Head of caudate nucleus (tissue), 42 donors: ENCODE data around the gene KCNK13.

Experiments
- DNase-seq, 42 donors: peaks; one replicate each; pipeline versions ENCODE4 v3.0.0 to v3.0.0-alpha.2; 2020 to 2021; ENCODE audit warnings: mixed read lengths in 7 of 42
- intact Hi-C: fragments of 100-400 bp; cut with DNase I; formaldehyde crosslinking; loops from one replicate; pipeline ENCODE4 v1.15.0; 2022

The KCNK13 gene

DNA sequence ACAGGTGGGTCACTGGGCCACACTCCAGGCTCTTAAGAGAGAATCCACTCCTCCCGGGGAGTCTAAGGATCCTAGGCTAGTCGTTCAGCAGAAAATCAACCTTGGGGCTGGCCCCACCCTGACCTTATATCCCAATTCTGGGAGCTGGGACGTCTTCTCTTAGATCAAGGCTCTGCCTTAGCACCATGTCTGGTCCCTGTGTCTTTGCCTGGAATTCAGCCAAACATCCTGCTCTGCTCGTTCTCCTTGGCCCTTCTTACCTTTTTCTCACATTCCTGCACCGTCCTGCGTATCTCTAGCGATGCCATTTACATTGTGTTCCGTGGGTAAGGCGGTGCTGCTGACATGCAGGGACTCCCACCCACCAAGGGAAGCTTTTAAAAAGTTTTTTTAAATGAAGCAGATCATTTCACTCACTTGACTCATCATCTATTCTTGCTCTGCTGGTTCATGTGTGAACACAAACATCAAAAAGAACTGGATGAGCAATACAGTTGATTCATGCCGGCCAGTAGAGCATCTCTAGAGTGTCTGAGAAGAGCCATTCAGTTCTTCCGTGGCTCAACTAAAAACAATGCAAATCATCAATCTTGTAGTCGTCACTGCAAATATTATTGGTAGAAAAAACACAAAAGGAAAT is 50.2 kb downstream of the KCNK13 start:
- peak in 17 of 42 donors; percentile 3 to 55 (median 22) for DNase-seq
- intact Hi-C loops, result no loop called here

DNA sequence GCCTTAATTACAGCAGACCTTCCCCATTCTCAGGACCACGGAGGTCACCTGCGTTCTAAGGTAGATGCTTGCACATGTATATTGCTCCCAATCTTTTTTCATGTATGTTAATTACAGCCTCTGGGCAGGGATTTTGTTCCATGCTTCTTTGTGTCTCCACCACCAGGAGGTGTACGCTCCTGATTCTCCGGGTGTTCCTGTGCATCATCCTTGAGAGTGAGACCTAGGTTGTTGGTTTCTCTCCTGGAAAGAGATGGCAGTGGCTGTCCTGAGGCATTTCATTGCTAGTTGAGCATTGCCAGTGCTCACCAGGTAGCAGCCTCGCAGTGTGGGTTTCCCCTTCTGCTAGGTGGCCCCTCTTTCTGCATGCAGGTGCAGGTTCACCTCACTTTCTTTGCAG is 52.8 kb downstream of the KCNK13 start:
- intact Hi-C loops, result no loop called here
- no peak for DNase-seq

- DNase-seq, result no peak
- intact Hi-C loops, result no loop called here
Measured at GRCh38 chr14:90115780-90116179, 54.0 kb downstream of the KCNK13 start.

GRCh38 chr14:90116444-90116843 is 54.6 kb downstream of the KCNK13 start:
- intact Hi-C loops, result no loop called here
- DNase-seq, result no peak

GRCh38 chr14:90118027-90118426 is 56.2 kb downstream of the KCNK13 start:
- intact Hi-C loops, result no loop called here
- no peak for DNase-seq

DNA sequence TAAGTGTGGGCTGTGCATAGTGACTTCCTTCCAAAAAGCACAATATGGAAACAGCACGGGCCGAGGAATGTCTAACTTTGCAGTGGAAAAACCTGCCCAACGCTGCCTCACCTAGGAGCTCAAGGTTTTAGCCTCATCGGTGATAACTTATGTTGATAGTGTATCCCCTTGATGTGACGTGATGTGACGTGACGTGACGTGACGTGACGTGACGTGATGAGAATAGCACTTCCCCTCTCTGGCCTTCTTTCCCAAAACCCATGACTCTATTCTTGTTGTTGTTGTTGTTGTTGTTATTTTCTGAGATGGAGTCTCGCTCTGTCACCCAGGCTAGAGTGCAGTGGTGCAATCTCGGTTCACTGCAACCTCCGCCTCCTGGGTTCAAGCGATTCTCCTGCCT is 64.5 kb downstream of the KCNK13 start:
- no peak for DNase-seq
- intact Hi-C loops, result no loop called here

GRCh38 chr14:90132821-90133570 is 71.2 kb downstream of the KCNK13 start:
- DNase-seq, result no peak
- intact Hi-C loops, result no loop called here

GRCh38 chr14:90136904-90137303 is 75.1 kb downstream of the KCNK13 start:
- DNase-seq, result no peak
- intact Hi-C loops, result no loop called here

- intact Hi-C loops, result no loop called here
- DNase-seq, result no peak
Measured at GRCh38 chr14:90137807-90138206, 76.0 kb downstream of the KCNK13 start.

- intact Hi-C loops, result no loop called here
- no peak for DNase-seq
Measured at GRCh38 chr14:90139199-90139598, 77.4 kb downstream of the KCNK13 start.

GRCh38 chr14:90140298-90140955 is 78.6 kb downstream of the KCNK13 start:
- intact Hi-C loops, result no loop called here

DNA sequence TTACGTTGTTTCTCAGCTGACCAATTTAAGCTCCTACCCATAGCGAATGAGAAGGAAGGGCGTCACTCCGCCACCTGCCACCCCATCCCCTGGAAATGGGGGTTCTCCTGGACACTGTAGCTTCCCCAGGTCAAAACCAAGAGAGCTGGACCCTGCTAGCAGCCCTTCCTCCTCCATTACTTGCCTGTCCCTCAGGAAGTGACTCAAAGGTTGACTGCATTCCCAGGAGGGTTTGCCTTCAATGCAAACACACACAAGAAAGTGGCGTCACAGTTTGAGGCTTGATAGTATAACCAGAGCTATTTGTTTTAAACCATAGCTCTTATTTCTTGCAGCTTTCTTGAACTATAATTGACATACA is 79.1 kb downstream of the KCNK13 start:
- DNase-seq, result no peak
- intact Hi-C loops, result no loop called here

More at GRCh38 chr14:90140298-90140955, 78.6 kb downstream of the KCNK13 start:
- no peak for DNase-seq

- intact Hi-C loops, result no loop called here
- no peak for DNase-seq
Measured at GRCh38 chr14:90153429-90153828, 91.6 kb downstream of the KCNK13 start.

- intact Hi-C loops, result no loop called here
- no peak for DNase-seq
Measured at GRCh38 chr14:90154110-90154509, 92.3 kb downstream of the KCNK13 start.

DNA sequence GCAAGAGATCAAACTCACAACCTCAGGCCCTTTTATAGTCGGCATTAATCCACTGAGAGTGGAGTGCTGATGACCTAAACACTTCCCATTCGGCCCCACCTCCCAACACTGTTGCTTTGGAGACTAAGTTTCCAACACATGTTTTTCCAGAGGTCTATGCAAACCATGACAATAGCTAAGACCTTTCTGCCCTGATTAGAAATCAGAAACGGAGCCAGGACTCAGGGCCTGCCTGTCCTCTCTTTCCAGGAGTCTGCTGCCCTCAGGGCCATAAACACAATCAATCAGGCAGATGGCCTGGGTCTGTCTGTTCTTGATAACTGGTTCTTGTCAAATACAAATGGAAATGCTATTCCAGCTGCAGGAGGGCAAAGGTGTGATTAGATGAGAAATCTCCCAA is 97.4 kb downstream of the KCNK13 start:
- no peak for DNase-seq
- intact Hi-C loops, result no loop called here

DNA sequence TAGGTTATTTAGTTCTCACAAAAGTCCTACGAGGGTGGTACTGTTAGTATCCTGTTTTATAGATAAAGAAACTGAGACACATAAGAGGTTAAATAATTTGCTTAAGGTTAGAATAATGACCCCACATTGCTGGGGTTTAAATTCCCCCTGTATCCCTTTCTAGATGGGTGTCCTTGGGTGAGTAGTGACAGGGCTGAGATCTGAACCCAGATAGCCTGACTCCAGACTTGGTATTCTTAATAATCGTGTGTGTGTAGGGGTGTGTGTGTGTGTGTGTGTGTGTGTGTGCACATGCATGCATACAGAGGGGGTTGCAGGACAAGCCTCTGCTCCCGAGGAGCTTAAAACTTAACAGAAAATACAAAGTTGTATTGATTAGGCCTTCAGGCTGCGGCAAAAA is 97.9 kb downstream of the KCNK13 start:
- DNase-seq, result no peak
- intact Hi-C loops, result no loop called here

- intact Hi-C loops, result no loop called here
- DNase-seq, result no peak
Measured at GRCh38 chr14:90161129-90161528, 99.3 kb downstream of the KCNK13 start.

DNA sequence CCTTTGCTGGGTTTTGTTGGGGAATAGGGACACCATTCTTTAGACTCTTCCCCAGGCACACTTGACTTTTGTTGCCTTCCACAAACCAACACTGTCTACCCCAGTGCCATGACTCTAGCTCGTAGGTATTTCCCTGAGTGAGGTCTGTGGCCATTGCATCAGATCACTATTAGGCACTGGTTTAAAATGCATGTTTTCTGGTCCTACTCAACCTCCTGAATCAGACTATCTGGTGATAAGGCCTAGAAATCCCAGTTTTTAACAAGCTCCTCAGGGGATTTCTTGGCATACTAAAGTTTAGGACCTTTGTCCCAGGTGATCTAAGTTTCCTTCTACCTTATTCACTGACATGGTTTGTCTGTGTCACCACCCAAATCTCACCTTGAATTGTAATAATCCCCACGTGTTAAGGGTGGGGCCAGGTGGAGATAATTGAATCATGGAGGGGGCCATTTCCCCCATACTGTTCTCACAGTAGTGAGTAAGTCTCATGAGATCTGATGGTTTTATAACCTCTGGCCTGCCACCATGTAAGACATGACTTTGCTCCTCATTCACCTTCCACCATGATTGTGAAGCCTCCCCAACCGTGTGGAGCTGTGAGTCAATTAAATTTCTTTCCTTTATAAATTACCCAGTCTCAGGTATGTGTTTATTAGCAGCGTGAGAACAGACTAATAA is 106.8 kb downstream of the KCNK13 start:
- no peak for DNase-seq
- intact Hi-C loops, result no loop called here

GRCh38 chr14:90175631-90176030 is 113.8 kb downstream of the KCNK13 start:
- no peak for DNase-seq
- intact Hi-C loops, result no loop called here

- intact Hi-C loops, result no loop called here
- DNase-seq, result no peak
Measured at GRCh38 chr14:90177539-90178189, 115.9 kb downstream of the KCNK13 start.
